ENCODE measurements around the gene TMEM184A.

Gene TMEM184A

GRCh38 chr7:1569016-1569415 lies 13.0 kb upstream of the TMEM184A start:
- DNase-seq, result no peak

GRCh38 chr7:1567896-1568510 lies 12.0 kb upstream of the TMEM184A start:
- peak in 38 of 58 donors; percentile 9 to 75 (median 39) for DNase-seq

- DNase-seq, result peak in 14 of 58 donors; percentile 8 to 51 (median 20)
Measured at GRCh38 chr7:1567049-1567771, 11.2 kb upstream of the TMEM184A start.

- no peak for DNase-seq
Measured at GRCh38 chr7:1566687-1567048, 10.7 kb upstream of the TMEM184A start.

GRCh38 chr7:1564603-1565022 lies 8.6 kb upstream of the TMEM184A start:
- no peak for DNase-seq

GRCh38 chr7:1563981-1564602 lies 8.1 kb upstream of the TMEM184A start:
- no peak for DNase-seq

- no peak for DNase-seq
Measured at GRCh38 chr7:1562597-1563051, 6.6 kb upstream of the TMEM184A start.

- DNase-seq, result no peak
Measured at GRCh38 chr7:1562116-1562515, 6.1 kb upstream of the TMEM184A start.

GRCh38 chr7:1561036-1561940 lies 5.3 kb upstream of the TMEM184A start:
- DNase-seq, result no peak

GRCh38 chr7:1560620-1561031 lies 4.6 kb upstream of the TMEM184A start:
- no peak for DNase-seq

- no peak for DNase-seq
Measured at GRCh38 chr7:1559626-1560590, 3.9 kb upstream of the TMEM184A start.

GRCh38 chr7:1558841-1559625 lies 3.0 kb upstream of the TMEM184A start:
- DNase-seq, result no peak

GRCh38 chr7:1558181-1558811 lies 2.3 kb upstream of the TMEM184A start:
- DNase-seq, result no peak

- DNase-seq, result no peak
Measured at GRCh38 chr7:1557771-1558170, 1.8 kb upstream of the TMEM184A start.

- DNase-seq, result no peak
Measured at GRCh38 chr7:1557006-1557405, 1.0 kb upstream of the TMEM184A start.

GRCh38 chr7:1555046-1555812 lies 776 bp downstream of the TMEM184A start:
- no peak for DNase-seq

GRCh38 chr7:1554333-1555045 lies 1.5 kb downstream of the TMEM184A start:
- no peak for DNase-seq

All from anterior cingulate cortex (tissue), 58 donors.